Erythroblast (primary cell): Measurements from ENCODE around the gene TEAD1.

Source experiments
- GATA1 ChIP-seq: IDR thresholded peaks from 2 replicates; pipeline ENCODE4 v1.6.1; 2011; ENCODE audit warnings: low read depth, mild to moderate bottlenecking, control low read depth, low read length, moderate library complexity
- POLR2A ChIP-seq: IDR thresholded peaks from 2 replicates; pipeline ENCODE4 v1.6.1; 2011; ENCODE audit warnings: mild to moderate bottlenecking, low read length

DNA sequence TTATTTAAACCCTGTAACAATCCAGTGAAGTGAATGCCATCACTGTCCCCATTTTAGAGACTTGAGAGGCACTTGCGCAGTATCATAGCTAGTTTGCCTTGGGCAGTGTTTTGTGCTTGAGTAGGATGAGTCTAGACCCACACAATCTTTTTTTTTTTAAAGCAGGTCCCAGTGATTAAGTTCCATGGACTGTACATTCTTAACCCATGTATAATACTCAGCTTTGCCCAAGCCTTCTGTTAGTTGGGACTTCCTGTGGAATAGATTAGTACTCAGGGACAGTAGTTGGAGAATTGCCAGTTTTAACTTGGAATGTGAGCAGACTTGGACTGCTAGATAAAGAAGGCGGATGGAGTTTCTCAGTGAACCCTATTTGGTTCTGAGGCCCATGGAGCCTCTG lies 226.3 kb downstream of the TEAD1 start:
- no peak for TF ChIP-seq POLR2A
- no peak for TF ChIP-seq GATA1
